Measurements from ENCODE around the gene TRAPPC10. TPM values are rescaled to one million over a fixed set of nuclear protein-coding genes. Genes with fewer than 3 reads are reported as not detected.

Gene TRAPPC10
- polyA plus RNA-seq, 1 of the 3 experiments (the other 2 are of a cell fraction): 17.5 TPM

- 96% methylated on average over 7 of the region's 7 CpGs for WGBS (ENCODE audit: low lambda C conversion rate)
- ChIA-PET POLR2A (no interaction called here), CTCF (no interaction called here)
- H3K4me3 ChIP-seq (ENCODE audit: low read depth in 2 of 2, low read length in 1 of 2): no peak overlapping the region
- H3K36me3 ChIP-seq (replicated peaks in 1 of 2; ENCODE audit: control insufficient read depth in 1 of 2, insufficient read depth in 2 of 2, low read length in 1 of 2): peaks cover 17 to 19% of the 10 kb centered on the region in 2 experiments
- TF ChIP-seq, protein P1, sequence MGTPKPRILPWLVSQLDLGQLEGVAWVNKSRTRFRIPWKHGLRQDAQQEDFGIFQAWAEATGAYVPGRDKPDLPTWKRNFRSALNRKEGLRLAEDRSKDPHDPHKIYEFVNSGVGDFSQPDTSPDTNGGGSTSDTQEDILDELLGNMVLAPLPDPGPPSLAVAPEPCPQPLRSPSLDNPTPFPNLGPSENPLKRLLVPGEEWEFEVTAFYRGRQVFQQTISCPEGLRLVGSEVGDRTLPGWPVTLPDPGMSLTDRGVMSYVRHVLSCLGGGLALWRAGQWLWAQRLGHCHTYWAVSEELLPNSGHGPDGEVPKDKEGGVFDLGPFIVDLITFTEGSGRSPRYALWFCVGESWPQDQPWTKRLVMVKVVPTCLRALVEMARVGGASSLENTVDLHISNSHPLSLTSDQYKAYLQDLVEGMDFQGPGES (IDR thresholded peaks at IDR 0.05; ENCODE audit: low read depth, low read length): no peak
- no peak for TF ChIP-seq MEF2A (IDR thresholded peaks at IDR 0.05; ENCODE audit: borderline replicate concordance, low read depth)
- TF ChIP-seq, protein P2, sequence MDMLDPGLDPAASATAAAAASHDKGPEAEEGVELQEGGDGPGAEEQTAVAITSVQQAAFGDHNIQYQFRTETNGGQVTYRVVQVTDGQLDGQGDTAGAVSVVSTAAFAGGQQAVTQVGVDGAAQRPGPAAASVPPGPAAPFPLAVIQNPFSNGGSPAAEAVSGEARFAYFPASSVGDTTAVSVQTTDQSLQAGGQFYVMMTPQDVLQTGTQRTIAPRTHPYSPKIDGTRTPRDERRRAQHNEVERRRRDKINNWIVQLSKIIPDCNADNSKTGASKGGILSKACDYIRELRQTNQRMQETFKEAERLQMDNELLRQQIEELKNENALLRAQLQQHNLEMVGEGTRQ (IDR thresholded peaks at IDR 0.05; ENCODE audit: borderline replicate concordance, low read depth, low read length): no peak
- no peak for TF ChIP-seq RCOR1 (IDR thresholded peaks at IDR 0.05; ENCODE audit: low read length)
- no peak for TF ChIP-seq ZBTB33 (IDR thresholded peaks at IDR 0.05; ENCODE audit: borderline replicate concordance, low read depth)
- no peak for TF ChIP-seq NFIC (IDR thresholded peaks at IDR 0.05; ENCODE audit: borderline replicate concordance)
- TF ChIP-seq MXI1 (IDR thresholded peaks at IDR 0.05; ENCODE audit: low read depth, low read length): no peak
- TF ChIP-seq TCF12 (IDR thresholded peaks at IDR 0.05): no peak
- TF ChIP-seq SMC3 (IDR thresholded peaks at IDR 0.05; ENCODE audit: low read depth, low read length): no peak
- no peak for TF ChIP-seq CHD2 (IDR thresholded peaks at IDR 0.05; ENCODE audit: low read length, partially characterized antibody)
- TF ChIP-seq GABPA (IDR thresholded peaks at IDR 0.05; ENCODE audit: low read depth): no peak
- no peak for TF ChIP-seq TAF1 (IDR thresholded peaks at IDR 0.05; ENCODE audit: borderline replicate concordance, low read depth, low read length)
- H3K27ac ChIP-seq (ENCODE audit: low read depth in 2 of 2, low read length in 1 of 2): no peak overlapping the region
- H3K9ac ChIP-seq: no peak overlapping the region
- peaks cover 100% of the 10 kb centered on the region for H3K79me2 ChIP-seq (ENCODE audit: insufficient read depth)
- H3K9me2 ChIP-seq: no peaks in the 10 kb centered on the region
- H3K4me2 ChIP-seq: no peak overlapping the region
- H2AFZ ChIP-seq (ENCODE audit: low read depth): no peak overlapping the region
- H4K20me1 ChIP-seq (ENCODE audit: insufficient read depth): peaks cover 32% of the 10 kb centered on the region
- H3K9me3 ChIP-seq: no peaks in the 10 kb centered on the region
- no peaks in the 10 kb centered on the region for H3F3A ChIP-seq (replicated peaks; ENCODE audit: insufficient read depth)
- H3K27me3 ChIP-seq (ENCODE audit: insufficient read depth): no peaks in the 10 kb centered on the region
- peaks cover 0 to 15% of the 10 kb centered on the region in 2 experiments; a peak in 1 of 4 replicates for H3K4me1 ChIP-seq (ENCODE audit: control insufficient read depth in 1 of 2, insufficient read depth in 2 of 2, low read depth in 1 of 2, low read length in 1 of 2)
- DNase-seq: no peak
These were observed 36.0 kb downstream of the TRAPPC10 start for GRCh38 chr21:44047996-44048560.

- peaks cover 0 to 15% of the 10 kb centered on the region in 2 experiments; a peak in 1 of 4 replicates for H3K4me1 ChIP-seq (ENCODE audit: control insufficient read depth in 1 of 2, insufficient read depth in 2 of 2, low read depth in 1 of 2, low read length in 1 of 2)
- H3K27me3 ChIP-seq (ENCODE audit: insufficient read depth): no peaks in the 10 kb centered on the region
- no peak overlapping the region for H3K4me2 ChIP-seq
- H3K9ac ChIP-seq: no peak overlapping the region
- 83% methylated on average over 5 of the region's 5 CpGs for WGBS (ENCODE audit: low lambda C conversion rate)
- H4K20me1 ChIP-seq (ENCODE audit: insufficient read depth): peaks cover 32% of the 10 kb centered on the region
- ChIA-PET POLR2A (no interaction called here), CTCF (no interaction called here)
- peaks cover 21 to 26% of the 10 kb centered on the region in 2 experiments for H3K36me3 ChIP-seq (replicated peaks in 1 of 2; ENCODE audit: control insufficient read depth in 1 of 2, insufficient read depth in 2 of 2, low read length in 1 of 2)
- no peaks in the 10 kb centered on the region for H3K9me2 ChIP-seq
- no peak overlapping the region for H3K27ac ChIP-seq (ENCODE audit: low read depth in 2 of 2, low read length in 1 of 2)
- no peak for DNase-seq
- no peak overlapping the region for H3K4me3 ChIP-seq (ENCODE audit: low read depth in 2 of 2, low read length in 1 of 2)
- no peak overlapping the region for H2AFZ ChIP-seq (ENCODE audit: low read depth)
- no peaks in the 10 kb centered on the region for H3F3A ChIP-seq (replicated peaks; ENCODE audit: insufficient read depth)
- no peaks in the 10 kb centered on the region for H3K9me3 ChIP-seq
- peaks cover 97% of the 10 kb centered on the region for H3K79me2 ChIP-seq (ENCODE audit: insufficient read depth)
- TF ChIP-seq POLR2AphosphoS5 (IDR thresholded peaks at IDR 0.05; ENCODE audit: low read depth, low read length) (no peak), SIN3A (IDR thresholded peaks at IDR 0.05; ENCODE audit: borderline replicate concordance, low read depth, low read length) (no peak), MXI1 (IDR thresholded peaks at IDR 0.05; ENCODE audit: low read depth, low read length) (no peak), CHD2 (IDR thresholded peaks at IDR 0.05; ENCODE audit: low read length, partially characterized antibody) (no peak), NFIC (IDR thresholded peaks at IDR 0.05; ENCODE audit: borderline replicate concordance) (no peak), NRF1 (IDR thresholded peaks at IDR 0.05; ENCODE audit: low read depth, low read length) (no peak), SMC3 (IDR thresholded peaks at IDR 0.05; ENCODE audit: low read depth, low read length) (no peak), GATA2 (CRISPR knock-in tag; IDR thresholded peaks at IDR 0.05) (no peak), ZBTB33 (IDR thresholded peaks at IDR 0.05; ENCODE audit: borderline replicate concordance, low read depth) (no peak), TEAD4 (IDR thresholded peaks at IDR 0.05; ENCODE audit: borderline replicate concordance, insufficient read depth) (no peak)
- TF ChIP-seq, protein P3, sequence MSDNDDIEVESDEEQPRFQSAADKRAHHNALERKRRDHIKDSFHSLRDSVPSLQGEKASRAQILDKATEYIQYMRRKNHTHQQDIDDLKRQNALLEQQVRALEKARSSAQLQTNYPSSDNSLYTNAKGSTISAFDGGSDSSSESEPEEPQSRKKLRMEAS (IDR thresholded peaks at IDR 0.05; ENCODE audit: low read depth): no peak
- TF ChIP-seq, protein P4, sequence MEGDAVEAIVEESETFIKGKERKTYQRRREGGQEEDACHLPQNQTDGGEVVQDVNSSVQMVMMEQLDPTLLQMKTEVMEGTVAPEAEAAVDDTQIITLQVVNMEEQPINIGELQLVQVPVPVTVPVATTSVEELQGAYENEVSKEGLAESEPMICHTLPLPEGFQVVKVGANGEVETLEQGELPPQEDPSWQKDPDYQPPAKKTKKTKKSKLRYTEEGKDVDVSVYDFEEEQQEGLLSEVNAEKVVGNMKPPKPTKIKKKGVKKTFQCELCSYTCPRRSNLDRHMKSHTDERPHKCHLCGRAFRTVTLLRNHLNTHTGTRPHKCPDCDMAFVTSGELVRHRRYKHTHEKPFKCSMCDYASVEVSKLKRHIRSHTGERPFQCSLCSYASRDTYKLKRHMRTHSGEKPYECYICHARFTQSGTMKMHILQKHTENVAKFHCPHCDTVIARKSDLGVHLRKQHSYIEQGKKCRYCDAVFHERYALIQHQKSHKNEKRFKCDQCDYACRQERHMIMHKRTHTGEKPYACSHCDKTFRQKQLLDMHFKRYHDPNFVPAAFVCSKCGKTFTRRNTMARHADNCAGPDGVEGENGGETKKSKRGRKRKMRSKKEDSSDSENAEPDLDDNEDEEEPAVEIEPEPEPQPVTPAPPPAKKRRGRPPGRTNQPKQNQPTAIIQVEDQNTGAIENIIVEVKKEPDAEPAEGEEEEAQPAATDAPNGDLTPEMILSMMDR (IDR thresholded peaks at IDR 0.05): no peak
These were observed 37.1 kb downstream of the TRAPPC10 start for GRCh38 chr21:44049182-44049581.
